GM12873 (cell line): Measurements from ENCODE around the gene MAEL.

Source experiments
- CTCF ChIP-seq: IDR thresholded peaks from 2 replicates; pipeline ENCODE4 v1.5.1; 2012; ENCODE audit warnings: low read depth, mild to moderate bottlenecking, moderate library complexity, low read length, control low read depth; ENCODE audit not compliant: insufficient read depth; ENCODE audit errors: missing control alignments

The MAEL gene

DNA sequence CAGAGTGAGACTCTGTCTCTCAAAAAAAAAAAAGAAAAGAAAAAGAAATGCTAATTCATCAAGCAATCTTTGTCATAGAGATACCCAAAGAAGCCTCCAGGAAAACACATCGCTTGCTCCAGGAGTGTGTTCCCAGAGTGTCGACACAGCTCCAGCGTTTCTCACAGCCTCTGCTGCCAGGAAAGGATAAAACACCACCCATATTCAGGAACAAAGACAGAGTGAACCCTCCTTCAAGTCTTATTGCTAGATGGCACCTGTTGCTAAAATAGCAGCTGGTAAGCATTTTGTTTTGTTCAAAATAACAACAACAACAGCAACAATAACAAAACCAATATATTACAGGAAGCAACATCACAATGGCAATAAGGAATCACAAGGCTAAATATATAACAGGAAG is 16.9 kb upstream of the MAEL start:
- no peak for TF ChIP-seq CTCF

GRCh38 chr1:166972826-166973225 is 16.3 kb upstream of the MAEL start:
- TF ChIP-seq CTCF: no peak

DNA sequence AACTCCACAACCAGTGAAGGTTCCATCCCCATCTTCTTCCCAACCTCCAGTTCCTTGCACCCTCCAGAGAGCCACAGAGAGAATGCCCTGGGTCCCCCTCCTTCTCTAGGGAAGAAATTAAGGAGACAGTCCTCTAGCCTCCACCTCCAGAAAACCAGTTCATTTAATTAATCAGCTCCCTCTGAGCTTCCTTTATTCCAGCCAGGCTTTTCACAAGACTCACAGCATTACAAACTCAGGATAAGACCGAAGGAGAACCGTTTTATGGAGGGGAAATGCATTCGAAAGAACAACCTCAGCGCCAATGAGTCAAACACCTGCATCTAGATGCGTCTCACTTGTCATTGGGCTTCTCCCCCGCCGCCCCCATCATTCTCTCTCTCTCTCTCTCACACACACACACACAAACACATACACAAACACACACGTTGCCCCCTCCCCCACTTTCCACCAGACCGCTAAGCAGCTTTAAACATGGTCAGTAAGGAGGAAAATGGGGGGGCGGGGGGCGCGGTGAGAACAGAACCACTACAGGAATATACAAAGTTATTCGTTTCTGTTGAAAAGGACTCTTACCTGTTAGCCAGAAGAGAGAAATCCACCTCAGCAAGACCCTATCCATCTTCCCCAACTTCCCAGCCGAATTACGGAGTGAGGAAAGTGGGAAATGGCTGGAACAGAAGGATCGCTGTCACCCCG is 14.3 kb upstream of the MAEL start:
- TF ChIP-seq CTCF: no peak

DNA sequence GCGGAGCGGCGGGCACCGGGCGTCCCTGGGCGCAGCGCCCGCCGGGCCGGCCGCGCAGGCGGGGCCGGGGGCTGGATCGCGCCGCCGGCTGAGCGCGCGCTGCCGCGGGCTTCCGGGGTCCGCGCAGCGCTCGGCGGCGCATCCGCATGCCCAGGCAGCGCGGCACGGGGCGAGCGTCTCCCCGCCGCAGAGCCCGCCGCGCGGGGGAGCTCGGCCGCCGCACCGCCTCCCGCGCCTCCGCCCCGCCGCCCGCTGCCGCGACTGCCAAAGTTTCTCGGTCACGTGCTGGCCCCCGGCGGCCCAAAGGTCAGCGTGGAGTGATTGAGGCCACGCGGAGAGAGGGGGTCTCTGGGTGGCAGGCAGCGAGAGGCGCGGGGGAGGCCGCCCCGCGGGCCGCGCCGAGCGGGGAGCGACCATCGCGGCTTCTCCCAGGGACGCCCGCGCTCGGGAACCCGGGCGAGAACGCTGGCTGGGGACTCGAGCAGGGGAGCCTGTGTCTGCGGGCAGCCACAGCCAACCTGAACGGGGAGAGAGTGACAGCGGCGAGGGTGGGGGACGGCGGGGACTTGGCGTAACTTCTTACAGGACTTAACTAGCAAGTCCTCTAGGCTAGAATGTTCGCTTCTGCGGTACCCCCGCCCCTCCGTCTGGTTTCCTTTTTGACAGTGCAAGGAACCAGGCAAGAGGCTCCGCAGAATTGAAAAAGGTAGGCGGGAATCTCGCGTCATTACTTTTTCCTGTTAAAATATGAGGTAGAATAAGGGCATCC is 13.5 kb upstream of the MAEL start, which contains the start of gene ILDR2:
TSS of gene ILDR2 (minus strand) at position 180 of the 769 bp plus-strand sequence. CDS start 272 bp downstream, outside the sequence.
- no peak for TF ChIP-seq CTCF

DNA sequence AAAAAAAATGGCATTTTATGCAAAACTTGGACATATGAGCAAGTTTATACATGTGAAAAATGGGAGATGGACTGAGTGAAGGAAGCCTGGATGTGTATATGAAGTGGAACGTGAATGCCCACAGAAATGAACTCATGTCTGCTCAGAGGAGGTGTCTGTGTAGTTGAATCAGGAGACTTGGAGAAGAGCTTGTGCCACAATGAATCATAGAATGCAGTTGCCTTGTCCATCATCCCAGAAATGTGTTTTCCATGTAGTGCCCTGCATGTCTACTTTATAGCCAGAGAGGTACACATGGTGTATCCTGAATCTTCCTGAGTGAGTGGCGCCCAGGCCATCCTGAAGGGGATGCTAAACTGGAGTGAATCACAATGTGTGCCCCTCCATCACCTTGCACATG is 11.1 kb upstream of the MAEL start:
- no peak for TF ChIP-seq CTCF

DNA sequence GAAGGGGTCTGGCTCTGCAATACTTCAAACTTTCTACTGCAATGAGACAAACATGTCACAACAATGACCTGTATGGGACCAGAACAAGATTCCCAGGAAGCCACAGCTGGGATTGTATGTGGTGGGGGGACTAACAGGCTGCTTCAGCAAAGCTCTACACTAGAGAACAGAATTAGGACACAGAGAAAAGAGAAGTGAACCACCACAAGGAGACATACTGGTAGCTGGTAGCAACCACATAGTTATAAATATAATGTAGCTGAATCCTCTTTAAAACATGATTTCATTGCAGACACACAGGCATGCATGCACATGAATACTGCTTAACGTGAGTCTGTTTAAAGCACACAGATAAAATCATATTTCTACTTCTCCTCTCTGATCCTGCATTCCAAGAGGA is 10.3 kb upstream of the MAEL start:
- no peak for TF ChIP-seq CTCF

DNA sequence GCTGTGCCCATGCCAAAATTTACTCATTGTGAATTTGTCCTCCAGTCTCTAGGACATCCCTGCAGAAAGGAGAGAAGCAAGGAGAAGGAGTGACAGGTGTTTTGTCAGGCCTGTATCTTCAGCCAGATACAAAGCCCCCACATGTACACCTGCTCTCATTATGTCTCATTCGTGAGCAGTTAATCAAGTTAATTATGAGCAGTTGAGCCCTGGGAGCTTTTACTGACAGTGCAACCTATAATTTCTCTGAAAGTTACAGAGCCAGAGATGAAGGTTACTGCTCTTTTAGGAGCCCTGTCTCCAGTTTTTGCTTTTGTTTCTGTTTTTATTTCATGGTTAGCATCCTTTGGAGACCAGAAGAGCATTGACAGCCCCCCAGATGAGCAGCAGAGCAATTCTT is 8.7 kb upstream of the MAEL start:
- TF ChIP-seq CTCF: no peak
